Caco-2 (cell line): ENCODE results near the gene TNNT1. TPM values are rescaled to one million over a fixed set of nuclear protein-coding genes. Genes with fewer than 3 reads are reported as not detected.

Experiments used
- BruUV-seq: library from RNA; stranded (reverse); fragments of 400-500 nt; replicated peaks from 2 replicates; lab custom pipeline; 2021; lab: Mats Ljungman, UMichigan
- CTCF ChIA-PET: fragments of 300-600 bp; sonication (Branson Sonifier 250); formaldehyde crosslinking; loops from one replicate; lab custom pipeline; 2022; ENCODE audit warnings: antibody characterized with exemption; lab: Charles Lee
- POLR2A ChIA-PET: fragments of 300-600 bp; sonication (Branson Sonifier 250); formaldehyde crosslinking; loops from one replicate; lab custom pipeline; 2022; ENCODE audit warnings: antibody characterized with exemption; lab: Charles Lee
- DNase-seq, 2 experiments: peaks; one replicate each; pipeline versions ENCODE4 v3.0.0 to v3.0.0-alpha.2; 2020 to 2022
- H3K27me3 ChIP-seq: replicated peaks from 2 replicates; pipeline ENCODE4 v1.6.0; 2011; ENCODE audit warnings: low read length; ENCODE audit not compliant: control insufficient read depth, insufficient read depth
- H3K36me3 ChIP-seq: 2 replicates; pipeline ENCODE4 v1.5.1; 2011; ENCODE audit warnings: low read length; ENCODE audit not compliant: control insufficient read depth, insufficient read depth
- H3K4me1 ChIP-seq: fragments of 250-450 bp; sonication (Bioruptor Pico); 2 replicates; pipeline ENCODE4 v1.5.1; 2020; ENCODE audit warnings: mild to moderate bottlenecking
- H3K4me3 ChIP-seq: 2 replicates; pipeline ENCODE4 v1.5.1; 2011; ENCODE audit warnings: low read depth, mild to moderate bottlenecking, control low read depth, low read length
- H3K9me3 ChIP-seq: fragments of 250-450 bp; sonication (Bioruptor Pico); 2 replicates; pipeline ENCODE4 v1.5.1; 2020; ENCODE audit warnings: mild to moderate bottlenecking, moderate library complexity
- H3K27ac Mint-ChIP-seq: one replicate; pipeline ENCODE4 v1.8.0; 2022; ENCODE audit warnings: mixed read lengths; ENCODE audit not compliant: unreplicated experiment
- H3K27me3 Mint-ChIP-seq: one replicate; pipeline ENCODE4 v1.8.0; 2022; ENCODE audit warnings: mixed read lengths; ENCODE audit not compliant: insufficient read depth, unreplicated experiment
- H3K36me3 Mint-ChIP-seq: one replicate; pipeline ENCODE4 v1.8.0; 2022; ENCODE audit warnings: mild to moderate bottlenecking, mixed read lengths; ENCODE audit not compliant: insufficient read depth, unreplicated experiment
- H3K4me1 Mint-ChIP-seq: one replicate; pipeline ENCODE4 v1.8.0; 2022; ENCODE audit warnings: low read depth, mixed read lengths; ENCODE audit not compliant: unreplicated experiment
- H3K4me3 Mint-ChIP-seq: one replicate; pipeline ENCODE4 v1.8.0; 2022; ENCODE audit warnings: mild to moderate bottlenecking, moderate library complexity, mixed read lengths; ENCODE audit not compliant: unreplicated experiment
- H3K9me3 Mint-ChIP-seq: one replicate; pipeline ENCODE4 v1.8.0; 2022; ENCODE audit warnings: mixed read lengths; ENCODE audit not compliant: unreplicated experiment
- intact Hi-C: fragments of 100-400 bp; cut with micrococcal nuclease; formaldehyde crosslinking; loops from one replicate; pipeline ENCODE4 v1.10.0; 2022; ENCODE audit not compliant: unreplicated experiment
- total RNA-seq: library from RNA; stranded (reverse); gene quantifications from 2 replicates; pipeline ENCODE4 v1.2.3, GENCODE V29; 2022
- TF ChIP-seq, protein P1 (sequence below), 2 experiments: fragments of 200-600 bp in 1 of 2; IDR thresholded peaks; 1 replicate in 1 of 2; 2 replicates in 1 of 2; pipeline versions ENCODE4 v1.5.1 to v1.8.0; 2011 to 2022; ENCODE audit warnings: antibody characterized with exemption in 1 of 2, control low read depth in 1 of 2, inconsistent platforms in 1 of 2, low read depth in 1 of 2, low read length in 1 of 2, mild to moderate bottlenecking in 1 of 2, moderate library complexity in 1 of 2; ENCODE audit not compliant: insufficient read depth in 1 of 2, severe bottlenecking in 1 of 2, unreplicated experiment in 1 of 2

The TNNT1 gene
- total RNA-seq, 1 experiment from 2014 or later: 18.0 TPM

DNA sequence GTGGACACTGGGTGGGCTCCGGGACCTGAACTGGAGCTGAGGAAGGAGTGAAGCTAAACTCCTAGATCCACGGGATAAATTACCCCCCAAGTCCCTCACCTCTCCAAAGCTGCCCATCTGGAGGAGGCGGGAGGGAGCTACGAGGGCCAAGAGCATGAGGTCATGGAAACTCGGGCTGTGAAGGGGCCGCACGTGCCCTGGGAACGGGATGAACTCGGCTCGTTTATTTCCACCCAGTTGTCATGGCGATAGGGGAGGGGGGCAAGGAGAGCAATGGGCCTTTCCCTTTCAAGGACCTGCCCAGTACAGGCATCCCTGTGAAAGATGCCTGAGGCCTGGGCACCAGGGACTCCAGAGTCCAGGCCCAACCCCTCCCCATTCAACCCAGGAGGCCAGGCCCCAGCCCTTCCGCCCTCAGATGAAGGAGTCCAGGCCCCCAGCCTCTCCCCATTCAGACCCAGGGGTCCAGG lies 35.4 kb downstream of the TNNT1 start:
- Histone ChIP-seq H3K36me3 (no peaks in the 10 kb centered on the region; the same call in 1 of the 2 replicates), H3K4me3 (no peak overlapping the region), H3K4me1 (peaks cover 11% of the 10 kb centered on the region; the same call in 1 of the 2 replicates), H3K9me3 (no peaks in the 10 kb centered on the region), H3K27me3 (no peaks in the 10 kb centered on the region)
- Mint-ChIP-seq H3K27ac (no peak overlapping the region), H3K36me3 (peaks cover 40% of the 10 kb centered on the region), H3K9me3 (no peaks in the 10 kb centered on the region), H3K4me3 (no peak overlapping the region), H3K27me3 (no peaks in the 10 kb centered on the region), H3K4me1 (peaks cover 18% of the 10 kb centered on the region)
- ChIA-PET POLR2A (no interaction called here), CTCF (no interaction called here)
- BruUV-seq: no TSS peak
- TF ChIP-seq, protein P1, sequence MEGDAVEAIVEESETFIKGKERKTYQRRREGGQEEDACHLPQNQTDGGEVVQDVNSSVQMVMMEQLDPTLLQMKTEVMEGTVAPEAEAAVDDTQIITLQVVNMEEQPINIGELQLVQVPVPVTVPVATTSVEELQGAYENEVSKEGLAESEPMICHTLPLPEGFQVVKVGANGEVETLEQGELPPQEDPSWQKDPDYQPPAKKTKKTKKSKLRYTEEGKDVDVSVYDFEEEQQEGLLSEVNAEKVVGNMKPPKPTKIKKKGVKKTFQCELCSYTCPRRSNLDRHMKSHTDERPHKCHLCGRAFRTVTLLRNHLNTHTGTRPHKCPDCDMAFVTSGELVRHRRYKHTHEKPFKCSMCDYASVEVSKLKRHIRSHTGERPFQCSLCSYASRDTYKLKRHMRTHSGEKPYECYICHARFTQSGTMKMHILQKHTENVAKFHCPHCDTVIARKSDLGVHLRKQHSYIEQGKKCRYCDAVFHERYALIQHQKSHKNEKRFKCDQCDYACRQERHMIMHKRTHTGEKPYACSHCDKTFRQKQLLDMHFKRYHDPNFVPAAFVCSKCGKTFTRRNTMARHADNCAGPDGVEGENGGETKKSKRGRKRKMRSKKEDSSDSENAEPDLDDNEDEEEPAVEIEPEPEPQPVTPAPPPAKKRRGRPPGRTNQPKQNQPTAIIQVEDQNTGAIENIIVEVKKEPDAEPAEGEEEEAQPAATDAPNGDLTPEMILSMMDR (IDR thresholded peaks at IDR 0.05; ENCODE audit: insufficient read depth in 1 of 2, low read depth in 1 of 2, low read length in 1 of 2, severe bottlenecking in 1 of 2, unreplicated experiment in 1 of 2): no peak
- DNase-seq: peak; percentile 50 to 66
- intact Hi-C loops: no loop called here

DNA sequence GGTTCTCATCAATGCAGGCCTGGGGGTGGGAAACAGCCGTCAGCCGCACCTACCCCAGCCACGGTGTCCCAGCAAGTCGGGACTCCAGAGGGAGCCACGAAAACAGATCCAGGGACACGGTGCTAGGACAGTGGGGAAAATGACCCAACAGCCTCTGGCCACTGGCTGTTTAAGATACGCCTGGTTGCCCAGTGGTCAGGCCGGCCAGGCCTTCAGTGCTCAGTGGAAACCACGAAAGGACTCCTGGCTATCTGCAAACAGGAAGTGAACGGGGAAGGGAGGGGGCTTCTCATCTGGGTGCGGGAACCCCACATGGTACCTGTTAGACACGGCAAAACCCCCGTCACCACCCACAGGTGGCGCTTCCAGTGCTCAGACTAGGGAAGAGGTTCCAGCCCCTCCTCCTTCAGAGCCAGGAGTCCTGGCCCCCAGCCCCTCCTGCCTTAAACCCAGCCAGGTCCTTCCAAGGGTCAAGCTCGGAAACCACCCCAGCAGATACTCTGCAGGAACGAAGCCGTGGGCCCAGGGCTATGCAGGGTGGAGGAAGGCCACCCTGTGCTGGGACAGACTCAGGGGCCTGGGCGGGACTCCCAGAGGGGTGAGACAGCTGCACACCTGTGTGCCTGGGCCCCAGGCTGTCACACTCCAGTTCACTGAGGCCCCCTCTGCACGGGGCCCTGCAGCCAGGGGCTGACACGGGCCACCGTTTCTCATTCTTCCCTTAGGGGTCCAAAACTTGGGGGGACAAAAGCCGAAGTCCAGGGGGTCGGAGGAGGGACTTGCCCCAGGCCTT lies 36.0 kb downstream of the TNNT1 start:
- no TSS peak for BruUV-seq
- CTCF ChIA-PET: no interaction called here
- Mint-ChIP-seq H3K27ac (no peak overlapping the region), H3K4me3 (no peak overlapping the region), H3K9me3 (no peaks in the 10 kb centered on the region), H3K27me3 (no peaks in the 10 kb centered on the region), H3K36me3 (peaks cover 43% of the 10 kb centered on the region), H3K4me1 (peaks cover 18% of the 10 kb centered on the region)
- Histone ChIP-seq H3K9me3 (no peaks in the 10 kb centered on the region), H3K4me3 (no peak overlapping the region), H3K27me3 (no peaks in the 10 kb centered on the region), H3K36me3 (no peaks in the 10 kb centered on the region; the same call in 1 of the 2 replicates), H3K4me1 (peaks cover 11% of the 10 kb centered on the region; the same call in 1 of the 2 replicates)
- intact Hi-C loops: no loop called here
- TF ChIP-seq, protein P1 (IDR thresholded peaks at IDR 0.05; ENCODE audit: insufficient read depth in 1 of 2, low read depth in 1 of 2, low read length in 1 of 2, severe bottlenecking in 1 of 2, unreplicated experiment in 1 of 2): peak in 1 of 2 experiments; percentile 9
- POLR2A ChIA-PET: no interaction called here
- peak in 1 of 2 experiments; percentile 40 for DNase-seq

DNA sequence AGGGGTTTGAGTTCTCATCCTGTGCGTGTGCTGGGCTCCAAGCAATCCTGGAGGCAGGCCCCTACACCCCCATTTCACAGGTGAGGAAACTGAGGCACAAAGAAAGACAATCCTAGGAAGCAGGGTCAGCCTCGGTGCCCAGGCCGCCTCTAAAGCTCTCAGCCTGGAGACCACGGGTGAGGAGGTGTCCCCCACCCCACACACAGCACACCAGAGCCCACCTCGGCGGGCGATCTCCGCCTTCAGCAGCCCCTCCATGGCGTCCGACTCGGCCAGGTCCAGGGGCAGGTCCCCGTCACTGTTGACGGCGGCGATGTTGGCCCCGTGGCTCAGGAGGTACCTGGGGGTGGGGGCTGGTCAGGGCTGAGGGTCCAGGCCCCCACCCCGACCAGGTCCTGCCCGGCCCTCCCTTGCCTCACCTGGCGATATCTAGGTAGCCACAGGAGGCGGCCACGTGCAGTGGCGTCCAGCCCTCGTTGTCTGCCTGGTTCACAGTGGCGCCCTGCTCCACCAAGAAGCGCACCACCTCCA lies 36.7 kb downstream of the TNNT1 start:
- Histone ChIP-seq H3K36me3 (no peaks in the 10 kb centered on the region; the same call in 1 of the 2 replicates), H3K9me3 (no peaks in the 10 kb centered on the region), H3K27me3 (no peaks in the 10 kb centered on the region), H3K4me3 (no peak overlapping the region), H3K4me1 (peaks cover 11% of the 10 kb centered on the region; the same call in 1 of the 2 replicates)
- Mint-ChIP-seq H3K4me1 (peaks cover 18% of the 10 kb centered on the region), H3K27me3 (no peaks in the 10 kb centered on the region), H3K27ac (no peak overlapping the region), H3K4me3 (no peak overlapping the region), H3K36me3 (peaks cover 36% of the 10 kb centered on the region), H3K9me3 (no peaks in the 10 kb centered on the region)
- BruUV-seq: no TSS peak
- intact Hi-C loops: no loop called here
- DNase-seq: no peak
- ChIA-PET CTCF (no interaction called here), POLR2A (no interaction called here)
- TF ChIP-seq, protein P1 (IDR thresholded peaks at IDR 0.05; ENCODE audit: insufficient read depth in 1 of 2, low read depth in 1 of 2, low read length in 1 of 2, severe bottlenecking in 1 of 2, unreplicated experiment in 1 of 2): no peak
